ENCODE results near the gene PKIB.
"Not testable (repeated sequence)": the region's sequence is repeated elsewhere in the genome, so short reads cannot be mapped to it uniquely, and the experiment has no call there.

Gene PKIB

DNA sequence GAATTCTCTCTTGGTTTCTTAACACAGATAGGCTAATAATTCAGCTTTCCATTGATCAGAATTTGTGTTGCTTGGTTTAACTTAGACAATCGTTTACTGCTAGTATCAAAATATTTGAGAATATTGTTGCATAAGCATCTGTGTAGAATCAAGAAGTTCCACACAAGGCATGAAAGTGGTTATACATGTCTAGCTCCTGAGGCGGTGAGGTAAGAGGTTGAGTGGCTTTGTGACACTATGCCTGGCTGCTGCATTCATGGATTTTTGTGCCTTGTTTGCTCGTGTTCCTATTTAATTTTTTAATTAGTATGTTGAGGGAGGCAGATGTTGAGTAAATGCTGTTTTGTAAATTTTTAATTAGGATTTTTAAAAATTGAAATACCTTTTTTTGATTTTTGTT is 10.2 kb downstream of the PKIB start:
- no peak for DNase-seq (ENCODE audit: low read depth in 3 of 3, low spot score in 1 of 3)

DNA sequence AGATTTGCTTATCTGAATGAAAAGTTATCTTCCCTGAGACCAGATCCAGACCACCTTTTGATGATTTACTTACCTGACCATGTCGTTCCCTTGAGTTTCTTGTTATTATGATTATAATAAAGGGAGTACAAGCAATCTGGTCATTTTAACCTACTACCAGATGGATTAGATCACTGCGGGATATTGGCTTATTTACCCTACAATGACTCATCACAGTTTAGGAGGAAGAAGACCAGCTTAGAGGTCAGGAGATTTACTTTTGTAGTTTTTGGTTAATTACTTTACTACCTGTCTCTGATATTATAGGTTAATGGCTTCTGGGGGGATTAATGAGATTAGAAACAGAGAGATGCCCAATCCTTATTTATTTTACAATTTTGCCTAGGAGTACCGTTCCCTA is 10.7 kb downstream of the PKIB start:
- DNase-seq (ENCODE audit: low read depth in 3 of 3, low spot score in 1 of 3): no peak

DNA sequence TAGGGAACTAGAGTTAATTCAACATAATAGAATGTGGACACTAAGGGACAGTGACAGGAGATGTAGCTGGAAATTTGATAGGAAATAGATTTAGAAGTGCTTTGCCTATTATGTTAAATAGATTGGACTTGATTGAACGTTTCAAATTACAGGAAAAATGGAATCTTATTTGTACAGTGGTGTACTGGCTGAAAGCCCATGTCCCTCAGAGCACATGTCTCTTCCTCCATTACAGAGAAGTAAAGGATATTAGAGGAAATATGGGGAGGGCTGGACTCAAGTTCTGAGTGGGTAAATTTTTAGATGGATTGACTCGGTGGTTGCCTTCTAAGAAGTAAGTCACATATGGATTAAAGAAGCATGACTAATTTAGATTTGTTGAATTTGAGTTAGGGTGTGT is 11.4 kb downstream of the PKIB start:
- DNase-seq (ENCODE audit: low read depth in 3 of 3, low spot score in 1 of 3): no peak

DNA sequence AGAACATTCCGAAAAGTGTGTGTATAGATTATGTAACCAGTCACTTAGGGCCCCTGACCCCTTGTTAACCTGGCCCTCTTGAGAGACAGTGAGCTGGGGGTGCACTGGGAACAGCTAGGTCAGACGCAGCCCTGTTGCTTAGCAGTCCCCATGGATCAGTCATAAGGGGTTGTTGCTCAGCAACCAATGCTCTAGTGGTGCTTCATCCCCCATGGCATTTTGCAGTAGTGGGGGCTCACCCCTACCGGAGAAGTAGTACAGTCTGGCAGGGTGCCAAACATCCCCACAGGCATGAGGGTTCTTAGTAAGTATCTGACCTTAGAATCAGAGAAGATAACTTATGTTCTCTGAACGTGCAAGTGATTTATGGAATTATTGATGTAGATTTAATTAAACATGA is 12.3 kb downstream of the PKIB start:
- DNase-seq (ENCODE audit: low read depth in 3 of 3, low spot score in 1 of 3): no peak

DNA sequence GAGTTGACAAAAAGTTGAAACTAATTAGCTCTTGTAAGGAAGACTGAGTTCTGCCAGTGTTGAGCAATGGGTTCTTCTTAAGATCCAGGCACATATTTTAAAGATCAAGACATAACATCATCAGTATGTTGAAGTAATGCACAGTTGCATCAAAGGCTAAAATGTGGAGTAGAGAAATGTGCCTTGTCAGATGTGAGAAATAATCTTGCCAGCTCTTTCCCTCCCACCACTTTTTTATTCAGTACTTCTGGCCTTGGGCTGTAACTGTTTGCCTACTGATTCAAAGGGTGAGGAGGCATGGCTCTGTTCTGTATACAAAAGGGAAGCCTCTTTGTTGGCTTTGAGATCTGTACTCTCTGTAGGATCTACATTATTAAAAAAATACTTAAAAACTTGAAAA is 13.1 kb downstream of the PKIB start:
- DNase-seq (ENCODE audit: low read depth in 3 of 3, low spot score in 1 of 3): no peak

DNA sequence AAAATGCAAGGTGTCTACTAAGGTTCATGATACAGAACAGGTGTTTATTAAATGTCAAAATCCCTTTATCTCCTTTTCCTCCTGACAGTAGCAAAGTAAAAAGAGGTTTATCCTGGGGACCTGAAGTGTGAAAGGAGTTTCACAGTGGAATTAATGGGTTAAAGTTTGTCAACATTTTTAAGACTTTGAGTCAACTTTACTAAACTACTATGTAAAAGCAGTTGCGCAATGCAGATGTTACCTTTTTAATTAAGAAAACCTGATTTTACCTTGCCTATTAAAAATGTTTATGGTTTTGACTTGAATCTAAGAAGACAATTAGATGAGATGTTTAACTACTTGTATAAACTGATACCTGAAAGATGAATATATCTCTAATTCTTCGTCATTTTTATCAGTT is 14.6 kb downstream of the PKIB start:
- no peak for DNase-seq (ENCODE audit: low read depth in 3 of 3, low spot score in 1 of 3)

DNA sequence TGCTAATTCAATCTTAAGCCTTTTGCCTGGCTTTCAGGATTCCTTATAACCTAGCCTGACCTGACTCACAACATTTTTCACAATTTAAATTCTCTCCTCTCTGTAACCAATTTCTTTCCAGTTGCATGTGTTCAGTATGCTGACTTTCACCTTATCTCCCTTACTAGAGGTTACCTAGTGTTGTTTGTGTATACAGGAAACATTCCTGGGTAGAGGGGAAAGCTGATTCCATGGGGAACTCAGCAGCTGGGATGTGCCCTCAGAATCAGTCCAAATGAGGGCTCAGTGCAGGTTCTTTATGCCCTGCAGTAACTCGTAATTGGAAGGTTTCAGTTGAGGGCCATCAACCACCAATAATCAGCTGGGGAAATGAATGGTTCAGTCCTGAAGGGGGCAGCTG is 18.5 kb downstream of the PKIB start:
- no peak for DNase-seq (ENCODE audit: low read depth in 3 of 3, low spot score in 1 of 3)

DNA sequence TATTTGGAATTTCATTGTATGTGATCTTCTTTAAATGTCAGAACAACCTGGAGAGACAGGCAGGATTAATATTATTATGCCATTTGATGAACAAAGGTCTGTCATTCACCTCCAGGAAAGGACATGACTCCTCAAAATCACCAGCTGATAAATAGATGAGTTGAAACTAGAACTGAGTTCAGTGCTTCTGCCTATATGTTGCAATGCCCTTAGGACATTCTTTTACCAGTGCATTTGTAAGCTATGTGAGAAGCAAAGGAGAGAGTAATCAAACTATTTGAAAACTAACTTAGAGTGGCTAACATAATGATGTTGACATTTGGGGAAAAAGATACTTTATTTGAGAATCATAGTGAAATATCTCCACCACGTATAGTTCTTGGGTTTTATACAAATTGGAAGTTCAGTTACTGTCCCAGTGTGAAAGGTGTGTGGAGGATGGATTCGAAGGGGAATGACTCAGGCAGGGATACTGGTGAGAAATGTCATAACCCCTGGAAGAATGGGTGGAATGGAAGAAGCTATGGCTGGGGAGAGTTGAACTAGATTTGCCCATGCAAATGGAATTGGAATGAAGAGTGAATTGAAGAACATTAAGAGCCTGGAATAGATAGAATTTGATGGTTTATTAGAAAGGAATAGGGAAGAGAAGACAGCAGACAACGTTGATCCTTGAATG is 21.5 kb downstream of the PKIB start:
- DNase-seq (ENCODE audit: low read depth in 3 of 3, low spot score in 1 of 3): no peak

DNA sequence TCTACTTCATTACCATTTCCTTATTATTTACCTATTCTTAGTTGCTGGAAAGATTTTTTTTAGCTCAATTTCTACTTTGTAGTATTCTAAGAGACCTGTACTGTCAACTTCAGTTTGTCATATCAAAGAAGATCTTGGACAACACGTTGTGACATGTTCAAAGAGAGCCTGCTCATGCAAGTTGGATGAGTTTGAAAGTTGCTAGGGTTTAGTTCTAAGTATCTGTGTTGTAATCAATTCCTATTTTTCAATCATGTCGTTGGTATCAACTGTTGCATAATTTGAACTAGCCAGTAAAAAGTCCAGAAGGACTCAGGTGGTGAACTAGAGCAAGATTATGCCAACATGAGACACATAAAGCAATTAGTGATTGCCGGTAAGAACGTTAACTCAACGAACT is 30.2 kb downstream of the PKIB start:
- DNase-seq (ENCODE audit: low read depth in 3 of 3, low spot score in 1 of 3): no peak

DNA sequence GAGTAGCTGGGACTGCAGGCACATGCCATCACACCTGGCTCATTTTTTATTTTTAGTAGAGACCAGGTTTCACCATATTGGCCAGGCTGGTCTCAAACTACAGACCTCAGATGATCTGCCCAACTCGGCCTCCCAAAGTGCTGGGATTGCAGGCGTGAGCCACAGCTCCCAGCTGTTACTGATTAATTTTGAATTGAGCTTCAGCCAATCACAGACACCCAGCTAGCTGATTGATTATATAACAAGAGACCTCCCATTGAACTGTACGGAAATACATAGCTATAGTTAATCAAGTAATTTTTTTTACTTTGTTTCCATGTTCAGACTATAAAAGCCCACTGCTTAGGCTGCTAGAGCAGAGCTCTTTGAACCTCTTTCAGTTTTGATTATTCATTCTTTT is 31.6 kb downstream of the PKIB start:
- no peak for DNase-seq (ENCODE audit: low read depth in 3 of 3, low spot score in 1 of 3)

DNA sequence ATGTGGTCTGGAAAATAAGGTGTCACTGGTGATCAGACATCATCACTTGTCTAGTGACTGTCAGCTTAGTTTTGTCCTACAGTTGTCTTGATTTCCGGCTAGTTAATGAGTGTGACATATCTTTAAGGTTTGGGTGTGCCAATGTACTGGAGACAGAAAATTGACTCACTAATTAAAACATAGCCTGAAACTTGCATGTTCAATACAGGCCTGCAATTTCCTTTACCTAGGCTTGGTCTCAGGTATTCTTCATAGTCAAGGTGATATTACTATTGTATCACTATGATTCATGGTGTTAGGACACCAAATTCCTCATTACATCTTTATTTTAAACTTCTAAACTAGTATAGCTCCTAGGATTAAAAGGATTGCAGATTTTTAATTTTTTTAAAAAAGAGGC is 32.4 kb downstream of the PKIB start:
- not testable (repeated sequence) for DNase-seq (ENCODE audit: low read depth in 3 of 3, low spot score in 1 of 3)

DNA sequence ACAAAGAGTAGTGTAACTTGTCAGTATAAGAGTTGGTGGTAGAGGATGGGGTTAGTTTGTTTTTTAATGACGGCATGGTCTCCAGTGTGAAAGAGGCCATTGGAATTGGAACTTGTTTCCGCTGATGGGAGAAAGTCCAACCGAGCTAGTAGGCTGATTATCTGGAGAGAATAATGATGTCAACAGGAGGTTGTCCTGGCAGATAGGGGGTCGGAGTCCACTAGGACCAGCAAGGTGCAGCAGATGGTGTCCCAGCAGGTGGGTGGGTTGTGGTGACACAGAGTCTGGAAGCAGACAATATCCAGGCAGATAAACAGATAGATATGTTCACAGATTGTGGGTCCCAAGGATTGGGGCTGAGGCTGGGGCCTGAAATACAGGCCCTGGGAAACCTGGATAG is 35.1 kb downstream of the PKIB start:
- no peak for DNase-seq (ENCODE audit: low read depth in 3 of 3, low spot score in 1 of 3)

DNA sequence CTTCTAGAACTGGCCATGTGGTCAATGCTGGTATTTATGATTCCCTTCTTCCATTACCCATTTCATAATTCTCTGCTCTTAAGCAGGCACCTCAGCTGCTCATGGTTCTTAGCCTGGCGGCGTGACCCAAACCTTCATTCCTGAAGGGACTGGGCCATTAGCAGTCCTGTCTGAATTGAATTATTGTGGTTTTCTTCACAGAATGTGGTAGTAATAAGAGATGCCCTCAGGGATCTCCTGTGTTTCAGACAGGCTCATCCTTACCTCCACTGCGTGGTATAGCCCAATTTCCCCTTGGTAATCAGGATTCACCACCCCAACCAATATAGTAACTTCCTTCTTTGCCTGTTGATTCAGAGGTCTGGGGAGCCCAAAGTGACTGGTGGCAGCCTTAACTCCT is 37.6 kb downstream of the PKIB start:
- DNase-seq (ENCODE audit: low read depth in 3 of 3, low spot score in 1 of 3): no peak

DNA sequence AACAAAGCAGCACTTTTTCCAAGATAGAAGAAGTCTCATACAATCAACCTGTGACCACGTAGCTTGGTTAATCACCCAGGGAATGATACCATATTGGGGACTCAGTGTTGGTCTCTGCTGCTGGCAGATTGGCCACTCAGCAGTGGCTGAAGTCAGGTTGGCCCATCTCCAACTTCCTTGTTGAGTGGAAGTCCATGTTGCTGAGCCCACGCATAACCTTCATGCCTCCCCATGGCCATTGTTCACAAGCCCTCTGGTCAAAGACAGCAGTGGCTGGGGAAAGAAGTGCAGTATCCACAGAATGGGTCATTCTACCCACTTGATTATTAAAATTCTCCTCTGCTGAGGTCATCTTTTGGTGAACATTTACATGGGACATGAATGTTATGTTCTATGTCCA is 38.5 kb downstream of the PKIB start:
- no peak for DNase-seq (ENCODE audit: low read depth in 3 of 3, low spot score in 1 of 3)

DNA sequence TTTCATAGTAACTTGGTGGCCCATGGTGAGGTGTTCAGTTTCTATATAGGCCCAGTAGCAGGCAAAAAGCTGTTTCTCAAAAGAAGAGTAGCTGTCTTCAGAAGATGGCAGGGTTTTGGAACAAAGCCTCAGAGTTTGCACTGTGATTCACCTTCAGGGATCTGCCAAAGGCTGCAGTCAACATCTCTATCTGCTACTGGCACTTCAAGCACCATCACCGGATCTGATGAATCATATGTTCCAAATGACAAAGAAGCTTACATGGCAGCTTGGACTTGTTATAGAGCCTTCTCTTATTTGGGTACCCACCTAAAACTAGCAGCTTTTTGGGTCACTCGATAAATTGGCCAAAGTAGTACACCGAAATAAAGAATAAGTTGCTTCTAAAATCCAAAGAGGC is 39.5 kb downstream of the PKIB start:
- DNase-seq (ENCODE audit: low read depth in 3 of 3, low spot score in 1 of 3): no peak

DNA sequence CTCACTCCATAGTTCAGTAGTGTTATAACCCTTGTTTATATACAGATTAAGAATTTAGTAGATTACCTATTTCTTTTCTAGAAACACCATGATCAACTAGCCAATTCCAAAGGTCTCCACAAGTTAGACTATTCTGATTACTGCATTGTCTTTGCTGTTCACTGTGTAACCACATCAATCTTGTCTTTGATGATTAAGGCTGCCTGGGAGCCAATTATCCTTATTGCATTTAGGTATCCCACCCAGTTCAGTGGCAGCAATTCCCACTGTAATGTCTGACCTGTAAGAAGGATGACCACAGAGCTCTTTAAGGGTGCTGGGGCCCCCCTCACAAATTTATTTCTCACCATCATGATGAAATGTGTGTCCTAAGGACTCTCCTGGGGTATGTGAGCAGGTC is 40.2 kb downstream of the PKIB start:
- no peak for DNase-seq (ENCODE audit: low read depth in 3 of 3, low spot score in 1 of 3)

DNA sequence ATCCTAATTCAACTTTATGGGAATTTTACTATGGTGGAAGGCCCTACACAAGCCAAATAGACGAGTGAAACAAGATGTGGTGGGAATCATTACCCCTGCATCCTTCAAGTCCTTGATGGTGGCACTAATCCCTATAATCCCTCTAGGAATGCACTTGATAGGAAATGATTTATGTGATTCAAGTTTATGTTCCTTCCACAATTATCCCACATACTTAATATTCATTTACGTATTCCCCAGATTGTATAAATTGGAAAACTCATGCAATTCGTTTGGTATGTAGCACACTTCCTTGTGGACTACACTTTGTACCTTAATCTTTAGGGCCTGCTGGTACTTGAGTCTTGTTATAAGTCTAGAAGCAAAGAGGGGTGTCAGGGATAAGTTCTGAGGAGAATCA is 40.8 kb downstream of the PKIB start:
- no peak for DNase-seq (ENCODE audit: low read depth in 3 of 3, low spot score in 1 of 3)

DNA sequence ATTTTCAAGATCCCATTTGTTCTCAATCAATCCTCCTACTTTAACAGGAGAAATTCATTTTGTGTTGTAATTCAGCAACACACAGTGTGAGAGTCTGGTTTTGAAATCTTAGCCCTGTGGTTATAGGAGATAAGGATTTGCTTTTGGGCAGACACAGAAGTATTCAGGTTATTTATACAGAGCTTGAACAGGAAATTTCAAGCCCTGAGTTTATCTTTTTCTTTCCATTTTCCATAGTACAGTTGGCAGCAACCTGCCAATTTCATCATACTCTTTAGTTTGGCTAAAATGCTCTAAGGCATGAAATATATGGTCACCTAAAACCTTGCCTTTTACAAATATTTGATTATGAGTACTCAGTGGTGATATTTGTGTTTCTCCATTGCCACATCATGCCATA is 41.4 kb downstream of the PKIB start:
- DNase-seq (ENCODE audit: low read depth in 3 of 3, low spot score in 1 of 3): no peak

DNA sequence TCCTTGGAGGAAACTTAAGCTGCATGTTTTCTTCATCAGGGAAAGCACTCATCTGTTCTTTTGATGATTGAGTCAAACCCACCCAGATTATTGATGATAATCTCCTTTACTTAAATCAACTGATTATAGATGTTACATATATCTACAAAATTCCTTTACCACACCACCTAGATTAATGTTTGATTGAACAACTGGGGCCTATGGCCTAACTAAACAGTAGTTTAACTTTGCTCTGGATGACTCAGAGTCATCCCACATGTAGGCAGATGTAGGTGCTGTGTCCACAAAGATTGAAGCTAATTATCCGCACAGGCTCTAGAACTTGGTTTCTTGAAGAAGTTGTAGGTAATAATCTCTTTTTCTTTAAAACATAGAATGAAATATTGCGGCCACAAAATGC is 42.2 kb downstream of the PKIB start:
- no peak for DNase-seq (ENCODE audit: low read depth in 3 of 3, low spot score in 1 of 3)

DNA sequence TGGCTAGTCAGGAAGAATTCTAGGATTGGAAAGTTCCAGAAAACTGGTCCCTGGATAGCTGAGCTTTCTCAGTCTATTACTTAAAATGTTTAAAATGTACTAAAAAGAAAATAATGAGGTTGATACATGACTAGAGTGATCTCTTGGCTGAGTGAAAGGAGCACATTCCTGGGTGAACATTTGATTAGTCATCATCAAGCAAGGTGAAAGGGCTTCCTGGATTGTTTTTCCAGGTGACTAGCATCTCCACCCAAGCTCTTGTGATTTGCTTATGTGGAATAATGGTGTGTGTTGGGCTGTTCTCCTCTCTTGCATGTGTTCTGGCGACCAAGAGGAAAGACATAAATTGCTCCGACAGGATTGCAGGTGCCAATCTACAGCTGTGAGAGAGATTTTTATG is 42.9 kb downstream of the PKIB start:
- DNase-seq (ENCODE audit: low read depth in 3 of 3, low spot score in 1 of 3): no peak

DNA sequence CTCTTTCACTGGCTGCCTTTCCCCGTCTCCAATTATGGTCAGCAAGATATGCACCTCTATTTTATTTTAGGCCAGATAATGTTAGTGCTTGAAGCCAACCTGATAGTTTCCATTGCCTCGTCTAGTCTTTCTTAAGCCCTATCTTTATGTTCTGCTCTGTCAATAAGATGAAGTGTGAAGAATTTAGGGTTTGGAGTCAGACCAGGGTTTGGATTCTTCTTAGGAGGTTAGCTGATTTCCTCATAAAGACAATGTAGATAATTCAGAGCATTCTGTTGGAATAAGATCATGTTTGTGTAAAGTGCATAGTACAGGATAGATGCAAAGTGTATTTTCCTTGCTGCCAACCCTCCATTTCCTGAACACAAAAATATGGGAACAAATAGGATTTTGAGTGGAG is 43.8 kb downstream of the PKIB start:
- no peak for DNase-seq (ENCODE audit: low read depth in 3 of 3, low spot score in 1 of 3)

DNA sequence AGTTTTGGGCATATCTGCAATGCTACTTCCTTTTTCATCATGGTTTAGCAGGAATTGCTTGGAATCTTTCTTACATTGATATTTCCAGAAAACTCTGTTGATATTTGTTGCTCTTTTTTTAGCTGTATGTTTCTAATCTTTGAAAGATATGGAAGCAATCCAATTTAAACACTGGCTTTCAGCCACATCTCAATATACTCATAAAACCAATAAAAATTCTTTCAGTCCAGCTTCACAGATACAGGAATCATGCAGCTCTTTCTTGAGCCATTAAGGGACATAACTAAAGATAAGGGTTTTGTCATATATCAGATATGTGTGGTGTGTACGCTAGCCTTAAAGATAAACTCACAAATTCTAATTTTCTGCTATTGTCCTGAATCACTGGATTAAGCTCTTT is 47.4 kb downstream of the PKIB start:
- no peak for DNase-seq (ENCODE audit: low read depth in 3 of 3, low spot score in 1 of 3)

DNA sequence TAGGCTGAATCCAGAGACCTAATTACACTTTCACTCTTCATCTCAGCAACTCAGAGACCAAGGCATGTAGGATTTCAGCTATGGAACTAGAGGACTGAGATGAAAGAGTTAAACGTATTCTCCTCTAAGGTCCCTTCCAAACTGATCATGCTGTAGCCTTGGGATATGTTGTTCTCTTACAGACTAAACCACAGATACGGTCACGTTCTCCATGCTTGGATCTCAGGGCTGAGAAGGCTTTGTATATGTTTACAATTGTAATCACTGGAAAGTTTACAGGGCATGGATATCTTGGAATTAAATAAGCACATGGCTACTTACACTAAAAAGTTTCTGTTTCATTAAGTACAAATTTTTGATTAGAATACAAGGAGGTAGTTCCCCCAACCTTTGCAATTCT is 50.1 kb downstream of the PKIB start:
- no peak for DNase-seq (ENCODE audit: low read depth in 3 of 3, low spot score in 1 of 3)

DNA sequence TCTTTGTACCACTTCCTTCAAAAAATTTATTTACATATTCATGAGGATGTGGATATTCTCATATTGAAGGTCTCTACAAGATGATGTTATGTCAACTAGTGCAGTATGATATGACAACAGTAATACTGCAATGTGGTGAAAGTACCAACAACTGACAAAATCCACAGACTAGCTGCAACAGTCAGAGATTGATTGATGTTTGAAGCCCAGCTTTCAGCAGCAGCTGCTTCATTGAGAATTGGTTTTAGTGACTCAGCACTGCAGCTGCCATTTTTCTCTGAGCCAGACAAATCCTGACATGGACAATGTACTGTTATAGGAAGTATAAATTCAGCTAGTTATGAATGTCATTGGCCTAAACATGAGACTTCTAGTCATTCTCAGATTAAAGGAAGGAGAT is 53.8 kb downstream of the PKIB start:
- no peak for DNase-seq (ENCODE audit: low read depth in 3 of 3, low spot score in 1 of 3)
